Neural cell (in vitro differentiated cells): Measurements from ENCODE around the gene HES4. TPM values are rescaled to one million over a fixed set of nuclear protein-coding genes. Genes with fewer than 3 reads are reported as not detected.
A peak's percentile ranks its signal among the peaks of the same experiment; 100 is the strongest.

Experiments
- H2AFZ ChIP-seq: fragments of 200-600, 300-800 bp; sonication (generic), shearing (Covaris generic); 2 replicates; pipeline ENCODE4 v1.6.0; 2014; ENCODE audit warnings: low read depth, mild to moderate bottlenecking, antibody characterized with exemption, low read length, moderate library complexity
- H3F3A ChIP-seq: fragments of 200-600 bp; shearing (Covaris generic); 2 replicates; pipeline ENCODE4 v1.6.1; 2016; ENCODE audit warnings: mild to moderate bottlenecking, moderate library complexity, mixed read lengths, antibody characterized with exemption, low read length; ENCODE audit not compliant: insufficient read depth, poor library complexity, severe bottlenecking
- H3K27ac ChIP-seq: fragments of 200-600, 300-800 bp; sonication (generic), shearing (Covaris generic); 2 replicates; pipeline ENCODE4 v1.5.1; 2014; ENCODE audit warnings: mild to moderate bottlenecking, low read length, moderate library complexity
- H3K27me3 ChIP-seq: fragments of 300-800, 200-600 bp; sonication (generic), shearing (Covaris generic); 2 replicates; pipeline ENCODE4 v1.6.0; 2014; ENCODE audit warnings: mild to moderate bottlenecking, low read depth, low read length, moderate library complexity; ENCODE audit not compliant: insufficient read depth
- H3K36me3 ChIP-seq: fragments of 300-800, 200-600 bp; sonication (generic), shearing (Covaris generic); 2 replicates; pipeline ENCODE4 v1.5.1; 2014; ENCODE audit warnings: mild to moderate bottlenecking, antibody characterized with exemption, low read length, moderate library complexity; ENCODE audit not compliant: insufficient read depth
- H3K4me2 ChIP-seq: fragments of 300-800, 200-600 bp; sonication (generic), shearing (Covaris generic); 2 replicates; pipeline ENCODE4 v1.6.0; 2014; ENCODE audit warnings: mild to moderate bottlenecking, low read length
- H3K4me3 ChIP-seq: fragments of 300-800, 200-600 bp; sonication (generic), shearing (Covaris generic); 2 replicates; pipeline ENCODE4 v1.5.1; 2014; ENCODE audit warnings: mild to moderate bottlenecking, low read length, moderate library complexity
- H3K79me2 ChIP-seq: fragments of 200-600 bp; shearing (Covaris generic); replicated peaks from 2 replicates; pipeline ENCODE4 v1.6.0; 2014; ENCODE audit warnings: mild to moderate bottlenecking, low read length, moderate library complexity; ENCODE audit not compliant: insufficient read depth
- H3K9ac ChIP-seq: fragments of 300-800, 200-600 bp; sonication (generic), shearing (Covaris generic); 2 replicates; pipeline ENCODE4 v1.6.1; 2016; ENCODE audit warnings: mild to moderate bottlenecking, low read length, mixed read lengths
- H3K9me2 ChIP-seq: fragments of 200-600 bp; shearing (Covaris generic); 2 replicates; pipeline ENCODE4 v1.6.1; 2016; ENCODE audit warnings: mild to moderate bottlenecking, low read length, mixed read lengths; ENCODE audit not compliant: insufficient read depth
- H3K9me3 ChIP-seq: fragments of 200-600, 300-800 bp; sonication (generic), shearing (Covaris generic); 2 replicates; pipeline ENCODE4 v1.6.1; 2016; ENCODE audit warnings: mild to moderate bottlenecking, mixed run types, low read length, moderate library complexity, mixed read lengths
- H4K20me1 ChIP-seq: fragments of 200-600 bp; shearing (Covaris generic); 2 replicates; pipeline ENCODE4 v1.6.1; 2016; ENCODE audit warnings: mild to moderate bottlenecking, mixed run types; ENCODE audit not compliant: insufficient read depth
- EP300 ChIP-seq: fragments of 450-650 bp; conservative IDR thresholded peaks from 2 replicates; pipeline ENCODE4 v1.6.1; 2014; ENCODE audit warnings: antibody characterized with exemption, mild to moderate bottlenecking, moderate library complexity; ENCODE audit not compliant: poor library complexity, severe bottlenecking
- EZH2 ChIP-seq: fragments of 200-600, 300-800 bp; shearing (Covaris generic), sonication (generic); IDR thresholded peaks from 2 replicates; pipeline ENCODE4 v1.6.1; 2014; ENCODE audit warnings: antibody characterized with exemption, low read length, borderline replicate concordance, mild to moderate bottlenecking; ENCODE audit not compliant: insufficient read depth, poor library complexity, severe bottlenecking
- MXI1 ChIP-seq: fragments of 450-650 bp; conservative IDR thresholded peaks from 2 replicates; pipeline ENCODE4 v1.6.1; 2014; ENCODE audit warnings: antibody characterized with exemption, mild to moderate bottlenecking; ENCODE audit not compliant: poor library complexity, severe bottlenecking
- POLR2AphosphoS5 ChIP-seq: IDR thresholded peaks from 2 replicates; pipeline ENCODE4 v1.6.1; 2012
- RAD21 ChIP-seq: fragments of 450-650 bp; conservative IDR thresholded peaks from 2 replicates; pipeline ENCODE4 v1.6.1; 2014; ENCODE audit warnings: antibody characterized with exemption, mild to moderate bottlenecking, moderate library complexity
- SMC3 ChIP-seq: fragments of 450-650 bp; conservative IDR thresholded peaks from 2 replicates; pipeline ENCODE4 v1.6.1; 2014; ENCODE audit warnings: antibody characterized with exemption, mild to moderate bottlenecking, moderate library complexity; ENCODE audit not compliant: poor library complexity
- TAF1 ChIP-seq: IDR thresholded peaks from 2 replicates; pipeline ENCODE4 v1.6.1; 2012; ENCODE audit warnings: low read depth
- polyA plus RNA-seq: library from polyadenylated mRNA; depleted of rRNA; stranded (reverse); fragments of >200 nt; gene quantifications from 2 replicates; pipeline ENCODE4 v1.2.3, GENCODE V29; 2014
- TF ChIP-seq, protein P1 (sequence below): IDR thresholded peaks from 2 replicates; pipeline ENCODE4 v1.6.1; 2012; ENCODE audit warnings: borderline replicate concordance
- TF ChIP-seq, protein P2 (sequence below): fragments of 450-650 bp; IDR thresholded peaks from 2 replicates; pipeline ENCODE4 v1.5.1; 2014; ENCODE audit warnings: antibody characterized with exemption, mild to moderate bottlenecking, moderate library complexity; ENCODE audit not compliant: poor library complexity, severe bottlenecking

Gene HES4
- polyA plus RNA-seq, 1 donor from 2014 or later, result 196 TPM

DNA sequence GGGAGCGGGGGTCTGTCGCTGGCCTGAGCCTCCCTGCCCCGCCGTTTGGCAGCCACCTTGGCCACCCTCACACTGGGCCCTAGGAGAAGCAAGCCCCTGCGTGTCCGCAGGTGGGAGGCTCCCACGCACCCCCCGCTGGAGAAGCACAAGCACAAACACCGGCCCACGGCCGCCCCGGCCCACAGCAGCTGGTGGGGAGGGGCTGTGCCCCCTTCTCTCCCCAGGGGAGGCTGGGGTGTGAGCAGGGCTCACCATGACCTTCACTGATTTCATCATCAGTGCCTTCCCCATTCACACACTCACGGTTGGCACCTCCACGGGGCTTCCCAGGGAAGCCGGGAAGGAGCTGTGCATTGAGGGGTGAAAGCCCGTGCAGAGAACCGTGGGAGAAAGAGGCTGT is 27.9 kb upstream of the HES4 start:
- no peaks in the 10 kb centered on the region for H3K36me3 ChIP-seq
- H3F3A ChIP-seq, result no peaks in the 10 kb centered on the region
- no peak overlapping the region for H2AFZ ChIP-seq
- H3K27me3 ChIP-seq, result no peaks in the 10 kb centered on the region
- no peak overlapping the region for H3K4me3 ChIP-seq
- H3K27ac ChIP-seq, result no peak overlapping the region
- no peak overlapping the region for H3K4me2 ChIP-seq
- H3K9me3 ChIP-seq, result no peaks in the 10 kb centered on the region
- no peaks in the 10 kb centered on the region for H3K9me2 ChIP-seq
- no peak overlapping the region for H3K9ac ChIP-seq
- no peaks in the 10 kb centered on the region for H4K20me1 ChIP-seq
- no peak for TF ChIP-seq EP300
- TF ChIP-seq EZH2, result no peak
- TF ChIP-seq TAF1, result no peak
- TF ChIP-seq, protein P1, sequence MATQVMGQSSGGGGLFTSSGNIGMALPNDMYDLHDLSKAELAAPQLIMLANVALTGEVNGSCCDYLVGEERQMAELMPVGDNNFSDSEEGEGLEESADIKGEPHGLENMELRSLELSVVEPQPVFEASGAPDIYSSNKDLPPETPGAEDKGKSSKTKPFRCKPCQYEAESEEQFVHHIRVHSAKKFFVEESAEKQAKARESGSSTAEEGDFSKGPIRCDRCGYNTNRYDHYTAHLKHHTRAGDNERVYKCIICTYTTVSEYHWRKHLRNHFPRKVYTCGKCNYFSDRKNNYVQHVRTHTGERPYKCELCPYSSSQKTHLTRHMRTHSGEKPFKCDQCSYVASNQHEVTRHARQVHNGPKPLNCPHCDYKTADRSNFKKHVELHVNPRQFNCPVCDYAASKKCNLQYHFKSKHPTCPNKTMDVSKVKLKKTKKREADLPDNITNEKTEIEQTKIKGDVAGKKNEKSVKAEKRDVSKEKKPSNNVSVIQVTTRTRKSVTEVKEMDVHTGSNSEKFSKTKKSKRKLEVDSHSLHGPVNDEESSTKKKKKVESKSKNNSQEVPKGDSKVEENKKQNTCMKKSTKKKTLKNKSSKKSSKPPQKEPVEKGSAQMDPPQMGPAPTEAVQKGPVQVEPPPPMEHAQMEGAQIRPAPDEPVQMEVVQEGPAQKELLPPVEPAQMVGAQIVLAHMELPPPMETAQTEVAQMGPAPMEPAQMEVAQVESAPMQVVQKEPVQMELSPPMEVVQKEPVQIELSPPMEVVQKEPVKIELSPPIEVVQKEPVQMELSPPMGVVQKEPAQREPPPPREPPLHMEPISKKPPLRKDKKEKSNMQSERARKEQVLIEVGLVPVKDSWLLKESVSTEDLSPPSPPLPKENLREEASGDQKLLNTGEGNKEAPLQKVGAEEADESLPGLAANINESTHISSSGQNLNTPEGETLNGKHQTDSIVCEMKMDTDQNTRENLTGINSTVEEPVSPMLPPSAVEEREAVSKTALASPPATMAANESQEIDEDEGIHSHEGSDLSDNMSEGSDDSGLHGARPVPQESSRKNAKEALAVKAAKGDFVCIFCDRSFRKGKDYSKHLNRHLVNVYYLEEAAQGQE, result no peak
- TF ChIP-seq POLR2AphosphoS5, result no peak
- TF ChIP-seq RAD21, result no peak
- TF ChIP-seq, protein P2, sequence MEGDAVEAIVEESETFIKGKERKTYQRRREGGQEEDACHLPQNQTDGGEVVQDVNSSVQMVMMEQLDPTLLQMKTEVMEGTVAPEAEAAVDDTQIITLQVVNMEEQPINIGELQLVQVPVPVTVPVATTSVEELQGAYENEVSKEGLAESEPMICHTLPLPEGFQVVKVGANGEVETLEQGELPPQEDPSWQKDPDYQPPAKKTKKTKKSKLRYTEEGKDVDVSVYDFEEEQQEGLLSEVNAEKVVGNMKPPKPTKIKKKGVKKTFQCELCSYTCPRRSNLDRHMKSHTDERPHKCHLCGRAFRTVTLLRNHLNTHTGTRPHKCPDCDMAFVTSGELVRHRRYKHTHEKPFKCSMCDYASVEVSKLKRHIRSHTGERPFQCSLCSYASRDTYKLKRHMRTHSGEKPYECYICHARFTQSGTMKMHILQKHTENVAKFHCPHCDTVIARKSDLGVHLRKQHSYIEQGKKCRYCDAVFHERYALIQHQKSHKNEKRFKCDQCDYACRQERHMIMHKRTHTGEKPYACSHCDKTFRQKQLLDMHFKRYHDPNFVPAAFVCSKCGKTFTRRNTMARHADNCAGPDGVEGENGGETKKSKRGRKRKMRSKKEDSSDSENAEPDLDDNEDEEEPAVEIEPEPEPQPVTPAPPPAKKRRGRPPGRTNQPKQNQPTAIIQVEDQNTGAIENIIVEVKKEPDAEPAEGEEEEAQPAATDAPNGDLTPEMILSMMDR, result no peak
- TF ChIP-seq MXI1, result no peak
- TF ChIP-seq SMC3, result no peak
- no peaks in the 10 kb centered on the region for H3K79me2 ChIP-seq

DNA sequence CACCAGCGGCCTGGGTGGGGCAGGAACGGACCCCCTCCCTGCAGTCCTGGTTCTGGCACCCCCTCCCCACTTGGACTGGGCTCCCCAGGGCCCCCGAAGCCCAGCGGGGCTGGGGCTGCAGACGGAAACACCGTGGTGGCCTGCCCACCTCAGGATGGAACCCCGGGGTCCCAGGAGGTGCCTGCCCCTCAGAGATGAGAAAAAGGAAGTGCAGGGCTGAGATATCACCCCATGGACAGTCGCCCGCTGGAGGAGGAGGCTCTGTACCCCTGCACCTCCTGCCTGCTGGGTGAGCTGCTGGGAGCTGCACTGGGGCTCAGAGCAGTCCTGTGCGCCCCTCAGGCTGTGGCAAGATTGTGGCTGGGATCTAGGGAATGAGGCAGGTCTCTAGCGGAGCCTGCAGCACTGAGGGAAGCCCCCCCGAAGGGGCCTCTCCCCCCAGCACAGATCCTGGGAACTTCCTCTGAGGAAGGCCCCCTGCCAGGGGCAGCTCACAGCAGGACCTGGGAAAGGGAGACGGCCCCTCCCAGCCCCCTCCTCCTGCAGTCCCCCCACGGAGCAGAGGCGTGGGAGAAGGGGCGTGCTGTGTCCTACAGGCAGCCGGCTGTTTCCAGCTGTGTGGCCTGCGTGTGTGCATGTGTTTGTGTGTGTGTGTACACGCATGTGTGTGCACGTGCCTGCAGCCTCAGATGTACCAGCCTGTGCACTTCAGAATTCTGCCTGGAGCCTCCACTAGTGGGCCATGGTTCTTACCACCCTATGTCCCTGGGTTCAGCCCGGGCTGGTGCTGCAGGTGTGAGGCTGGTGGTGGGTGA is 26.9 kb upstream of the HES4 start:
- no peaks in the 10 kb centered on the region for H3F3A ChIP-seq
- H3K36me3 ChIP-seq, result no peaks in the 10 kb centered on the region
- H3K9me2 ChIP-seq, result no peaks in the 10 kb centered on the region
- H3K79me2 ChIP-seq, result no peaks in the 10 kb centered on the region
- H3K4me3 ChIP-seq, result no peak overlapping the region
- TF ChIP-seq RAD21 (no peak), MXI1 (no peak), EZH2 (no peak)
- TF ChIP-seq, protein P1, result no peak
- TF ChIP-seq, protein P2, result no peak
- no peak overlapping the region for H3K4me2 ChIP-seq
- H3K9ac ChIP-seq, result peak overlapping the region; percentile 23
- no peak overlapping the region for H2AFZ ChIP-seq
- no peaks in the 10 kb centered on the region for H4K20me1 ChIP-seq
- H3K27ac ChIP-seq, result no peak overlapping the region
- no peaks in the 10 kb centered on the region for H3K9me3 ChIP-seq
- H3K27me3 ChIP-seq, result no peaks in the 10 kb centered on the region
